Left ventricle myocardium inferior (tissue), 1 donor: ENCODE results near the gene DDIT4L. TPM values are rescaled to one million over a fixed set of nuclear protein-coding genes. Genes with fewer than 3 reads are reported as not detected.

ENCODE experiments used
- DNase-seq: peaks from one replicate; pipeline ENCODE4 v3.0.0-alpha.2; 2020
- H3K27ac ChIP-seq: fragments of 200-600 bp; replicated peaks from 2 replicates; pipeline ENCODE4 v1.8.0; 2021
- H3K27me3 ChIP-seq: fragments of 200-600 bp; 2 replicates; pipeline ENCODE4 v1.8.0; 2021; ENCODE audit warnings: low read depth
- H3K36me3 ChIP-seq: fragments of 200-600 bp; 2 replicates; pipeline ENCODE4 v1.8.0; 2021
- H3K4me1 ChIP-seq: fragments of 200-600 bp; 2 replicates; pipeline ENCODE4 v1.8.0; 2021
- H3K4me3 ChIP-seq: fragments of 200-600 bp; 2 replicates; pipeline ENCODE4 v1.8.0; 2021; ENCODE audit warnings: mild to moderate bottlenecking, moderate library complexity
- H3K9me3 ChIP-seq: fragments of 200-600 bp; replicated peaks from 2 replicates; pipeline ENCODE4 v1.8.0; 2021
- intact Hi-C: fragments of 100-400 bp; cut with micrococcal nuclease; formaldehyde crosslinking; loops from one replicate; pipeline ENCODE4 v1.11.0; 2022
- long read RNA-seq: library from polyadenylated mRNA; unstranded; transcript quantifications from one replicate; pipeline ENCODE4 v2.0.0, GENCODE V29; 2021
- total RNA-seq: library from RNA; stranded (reverse); fragmentation: NEBNext Ultra II Directional; extraction: Animal tissue kit (Norgen Biotek cat#: 25700); gene quantifications from one replicate; pipeline ENCODE4 v1.2.1, GENCODE V29; 2021
- TF ChIP-seq, protein P1 (sequence below): fragments of 200-600 bp; IDR thresholded peaks from 2 replicates; pipeline ENCODE4 v1.8.0; 2021; ENCODE audit warnings: antibody characterized with exemption, mild to moderate bottlenecking, borderline replicate concordance
- donor health status: DM: no; HTN: yes; CAD: no; lungs with severe emphysema.

Gene DDIT4L, protein sequence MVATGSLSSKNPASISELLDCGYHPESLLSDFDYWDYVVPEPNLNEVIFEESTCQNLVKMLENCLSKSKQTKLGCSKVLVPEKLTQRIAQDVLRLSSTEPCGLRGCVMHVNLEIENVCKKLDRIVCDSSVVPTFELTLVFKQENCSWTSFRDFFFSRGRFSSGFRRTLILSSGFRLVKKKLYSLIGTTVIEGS
- 0.60 TPM for total RNA-seq
- long read RNA-seq, partial matches to known transcripts: 0 of 3 reads
- long read RNA-seq, other reads (novel, unspliced or antisense): 0 of 3 reads

DNA sequence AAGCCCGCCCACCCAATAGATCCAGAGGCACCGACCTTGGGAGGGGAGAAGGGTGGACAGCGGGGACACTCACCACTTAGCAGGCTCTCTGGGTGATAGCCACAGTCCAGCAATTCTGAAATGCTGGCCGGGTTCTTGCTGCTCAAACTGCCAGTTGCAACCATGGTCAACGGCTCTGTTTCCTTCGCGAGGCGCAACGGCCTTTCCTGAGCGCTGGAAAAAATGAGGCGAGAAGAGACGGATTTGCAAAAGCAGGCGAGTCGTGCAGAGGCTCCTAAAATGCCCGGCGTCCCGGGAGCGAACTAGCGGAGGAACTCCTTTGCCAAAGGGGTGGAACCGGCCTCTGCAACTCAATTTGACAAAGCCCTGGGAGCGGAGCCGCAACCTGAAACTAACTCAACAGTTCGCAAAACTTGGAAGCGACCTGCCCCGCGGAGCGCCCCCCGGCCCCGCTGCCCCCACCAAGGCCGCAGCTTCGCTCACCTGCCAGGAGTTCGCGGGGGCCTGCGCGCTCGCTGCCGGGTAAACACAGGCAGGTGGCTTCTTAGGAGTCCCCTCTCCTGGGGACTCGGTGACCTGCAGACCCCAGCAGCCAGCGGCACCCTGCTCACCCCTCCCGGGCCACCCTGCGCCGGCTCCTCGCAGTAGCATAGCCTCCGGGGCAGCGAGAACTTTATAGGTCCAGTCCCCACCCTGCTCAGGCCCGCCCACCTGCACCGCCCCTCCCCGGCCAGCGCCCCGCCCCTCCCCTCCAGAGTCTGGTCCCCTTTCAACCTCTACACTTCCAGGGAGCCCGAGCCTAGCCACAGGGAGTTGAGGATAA lies at the start of gene DDIT4L:
Gene DDIT4L, minus strand, starts transcription at position 649 of the 823 bp plus-strand sequence. Its CDS starts 485 bp downstream, at position 164.
- peak within 1 kb of the TSS; percentile 77 for H3K4me3 ChIP-seq
- H3K27ac ChIP-seq: no peak within 1 kb of the TSS
- TF ChIP-seq, protein P1, sequence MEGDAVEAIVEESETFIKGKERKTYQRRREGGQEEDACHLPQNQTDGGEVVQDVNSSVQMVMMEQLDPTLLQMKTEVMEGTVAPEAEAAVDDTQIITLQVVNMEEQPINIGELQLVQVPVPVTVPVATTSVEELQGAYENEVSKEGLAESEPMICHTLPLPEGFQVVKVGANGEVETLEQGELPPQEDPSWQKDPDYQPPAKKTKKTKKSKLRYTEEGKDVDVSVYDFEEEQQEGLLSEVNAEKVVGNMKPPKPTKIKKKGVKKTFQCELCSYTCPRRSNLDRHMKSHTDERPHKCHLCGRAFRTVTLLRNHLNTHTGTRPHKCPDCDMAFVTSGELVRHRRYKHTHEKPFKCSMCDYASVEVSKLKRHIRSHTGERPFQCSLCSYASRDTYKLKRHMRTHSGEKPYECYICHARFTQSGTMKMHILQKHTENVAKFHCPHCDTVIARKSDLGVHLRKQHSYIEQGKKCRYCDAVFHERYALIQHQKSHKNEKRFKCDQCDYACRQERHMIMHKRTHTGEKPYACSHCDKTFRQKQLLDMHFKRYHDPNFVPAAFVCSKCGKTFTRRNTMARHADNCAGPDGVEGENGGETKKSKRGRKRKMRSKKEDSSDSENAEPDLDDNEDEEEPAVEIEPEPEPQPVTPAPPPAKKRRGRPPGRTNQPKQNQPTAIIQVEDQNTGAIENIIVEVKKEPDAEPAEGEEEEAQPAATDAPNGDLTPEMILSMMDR: no peak
- H3K36me3 ChIP-seq: no peaks in the 10 kb centered on the region
- H3K9me3 ChIP-seq: no peaks in the 10 kb centered on the region
- intact Hi-C loops: no loop called here
- H3K4me1 ChIP-seq: peaks cover 18% of the 10 kb centered on the region
- H3K27me3 ChIP-seq: peaks cover 37% of the 10 kb centered on the region
- peak; percentile 23 for DNase-seq

DNA sequence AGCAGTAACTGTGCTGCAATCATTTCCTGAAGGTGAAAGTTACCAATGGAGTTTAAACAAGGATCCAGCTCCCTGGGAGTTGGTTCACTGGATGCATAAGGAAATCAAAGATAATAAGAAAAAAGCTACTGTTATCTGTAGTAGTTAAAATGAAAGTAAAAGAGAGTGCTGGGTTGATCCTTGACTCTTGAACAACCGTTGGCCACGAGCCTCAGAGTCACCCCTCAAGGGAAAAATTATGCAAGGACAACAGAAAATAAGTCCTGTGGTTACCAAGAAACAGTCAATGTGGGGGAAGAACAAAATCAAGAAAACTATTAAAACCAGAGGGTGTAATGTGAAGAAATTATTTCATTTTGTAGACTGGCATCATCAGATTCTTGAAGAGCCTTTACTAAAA lies 49.7 kb upstream of the DDIT4L start:
- Histone ChIP-seq H3K27ac (no peak overlapping the region), H3K4me3 (no peak overlapping the region), H3K36me3 (no peaks in the 10 kb centered on the region), H3K27me3 (no peaks in the 10 kb centered on the region), H3K9me3 (peaks cover 14% of the 10 kb centered on the region), H3K4me1 (no peaks in the 10 kb centered on the region)
- TF ChIP-seq, protein P1: no peak
- intact Hi-C loops: no loop called here
- DNase-seq: peak; percentile 15

DNA sequence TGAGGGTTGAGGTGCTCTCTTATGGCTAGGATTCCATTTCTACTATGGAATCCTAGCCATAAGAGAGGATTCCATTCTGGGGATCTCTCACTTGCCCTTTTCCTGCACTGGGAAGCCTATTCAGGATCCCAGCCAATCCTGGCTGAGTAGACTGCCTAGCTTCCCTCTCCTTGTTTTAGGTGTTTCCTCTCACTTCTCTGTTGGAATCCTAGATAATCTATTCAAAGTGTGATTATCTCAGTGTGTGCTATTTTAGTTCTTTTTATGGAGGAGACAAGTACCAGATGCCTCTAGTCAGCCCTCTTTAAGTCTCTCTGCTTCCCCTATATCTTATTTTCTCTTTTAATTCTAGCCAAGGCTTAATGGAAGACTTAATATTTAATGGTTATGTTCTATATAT lies 34.5 kb upstream of the DDIT4L start:
- Histone ChIP-seq H3K9me3 (peaks cover 54% of the 10 kb centered on the region), H3K27me3 (no peaks in the 10 kb centered on the region), H3K27ac (no peak overlapping the region), H3K4me3 (no peak overlapping the region), H3K36me3 (no peaks in the 10 kb centered on the region), H3K4me1 (no peaks in the 10 kb centered on the region)
- intact Hi-C loops: no loop called here
- no peak for DNase-seq
- TF ChIP-seq, protein P1: no peak

DNA sequence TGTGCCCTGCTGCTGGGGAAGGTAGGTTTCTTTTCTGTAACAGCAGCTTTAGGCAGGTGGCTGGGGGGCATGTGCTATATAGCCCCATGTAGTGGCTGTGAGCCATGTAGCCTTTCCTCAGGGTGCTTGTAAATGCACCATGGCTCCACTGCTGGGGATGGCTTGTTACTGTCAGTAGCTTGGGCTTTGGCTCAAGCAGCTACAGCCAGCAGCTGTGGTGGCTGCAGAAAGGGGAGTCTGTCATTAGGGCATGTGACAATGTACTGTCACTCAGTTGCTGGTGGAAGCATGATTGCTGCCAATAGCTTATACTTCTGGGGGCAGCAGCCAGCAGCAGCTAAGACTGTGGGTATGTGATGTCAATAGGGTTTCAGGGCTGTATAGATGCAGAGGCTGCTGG lies 33.9 kb upstream of the DDIT4L start:
- no peak overlapping the region for H3K27ac ChIP-seq
- DNase-seq: no peak
- H3K9me3 ChIP-seq: peaks cover 50% of the 10 kb centered on the region
- TF ChIP-seq, protein P1: no peak
- H3K36me3 ChIP-seq: no peaks in the 10 kb centered on the region
- H3K4me1 ChIP-seq: no peaks in the 10 kb centered on the region
- H3K27me3 ChIP-seq: no peaks in the 10 kb centered on the region
- H3K4me3 ChIP-seq: no peak overlapping the region
- intact Hi-C loops: no loop called here

DNA sequence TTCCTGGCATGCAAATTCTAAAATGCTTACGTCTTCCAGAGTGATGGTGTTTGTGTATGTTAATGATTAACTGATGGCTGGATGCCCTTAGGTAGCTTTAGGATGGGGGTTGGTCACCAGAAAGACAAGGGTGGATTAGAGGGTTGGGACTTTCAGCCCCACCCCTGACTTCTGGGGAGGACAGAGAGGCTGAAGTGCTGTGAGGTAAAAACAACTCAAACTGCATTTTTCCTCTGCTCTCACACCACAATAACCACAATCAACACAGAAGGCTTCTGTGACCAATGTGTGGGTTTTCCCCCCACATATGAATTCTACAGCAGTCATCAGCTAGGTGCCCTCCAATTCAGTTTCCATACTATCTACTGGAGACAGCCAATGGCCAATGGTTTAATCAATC lies 18.7 kb upstream of the DDIT4L start:
- Histone ChIP-seq H3K27me3 (no peaks in the 10 kb centered on the region), H3K4me1 (no peaks in the 10 kb centered on the region), H3K9me3 (no peaks in the 10 kb centered on the region), H3K4me3 (no peak overlapping the region), H3K36me3 (no peaks in the 10 kb centered on the region), H3K27ac (no peak overlapping the region)
- intact Hi-C loops: no loop called here
- TF ChIP-seq, protein P1: no peak
- no peak for DNase-seq
